ENCODE measurements around the gene CCDC179.

CCDC179 gene

GRCh38 chr11:22832315-22833015, 27.8 kb downstream of the CCDC179 start:
- TF ChIP-seq ISL1 (CRISPR knock-in tag; IDR thresholded peaks at IDR 0.05) (0 out of 2 replicates have a peak, but pooled peaks have one; percentile 18), ESRRG (CRISPR knock-in tag; IDR thresholded peaks at IDR 0.05) (no peak), BACH2 (CRISPR knock-in tag; IDR thresholded peaks at IDR 0.05; ENCODE audit: borderline replicate concordance) (no peak), CSDC2 (CRISPR knock-in tag; IDR thresholded peaks at IDR 0.05) (no peak), CREB5 (CRISPR knock-in tag; IDR thresholded peaks at IDR 0.05; ENCODE audit: low read depth) (no peak), PPARA (CRISPR knock-in tag; IDR thresholded peaks at IDR 0.05; ENCODE audit: borderline replicate concordance) (no peak), TOX (CRISPR knock-in tag; IDR thresholded peaks at IDR 0.05; ENCODE audit: borderline replicate concordance) (no peak), PATZ1 (CRISPR knock-in tag; IDR thresholded peaks at IDR 0.05; ENCODE audit: borderline replicate concordance) (no peak), CSRNP3 (CRISPR knock-in tag; IDR thresholded peaks at IDR 0.05) (no peak)
- ATAC-seq = no peak

GRCh38 chr11:22830082-22830414, 30.2 kb downstream of the CCDC179 start:
- TF ChIP-seq RARB (CRISPR knock-in tag; IDR thresholded peaks at IDR 0.05) = no peak
- no peak; the same call in 1 of the 2 replicates for TF ChIP-seq SNAI2 (CRISPR knock-in tag; IDR thresholded peaks at IDR 0.05)
- TF ChIP-seq GLIS3 (CRISPR knock-in tag; IDR thresholded peaks at IDR 0.05) = no peak
- no peak for TF ChIP-seq CREB5 (CRISPR knock-in tag; IDR thresholded peaks at IDR 0.05; ENCODE audit: low read depth)
- no peak for TF ChIP-seq CSDC2 (CRISPR knock-in tag; IDR thresholded peaks at IDR 0.05)
- no peak for TF ChIP-seq OSR1 (CRISPR knock-in tag; IDR thresholded peaks at IDR 0.05)
- TF ChIP-seq ZC3H10 (CRISPR knock-in tag; IDR thresholded peaks at IDR 0.05) = no peak
- no peak for TF ChIP-seq ISL1 (CRISPR knock-in tag; IDR thresholded peaks at IDR 0.05)
- no peak for TF ChIP-seq TOX (CRISPR knock-in tag; IDR thresholded peaks at IDR 0.05; ENCODE audit: borderline replicate concordance)
- no peak for TF ChIP-seq ESRRG (CRISPR knock-in tag; IDR thresholded peaks at IDR 0.05)
- TF ChIP-seq ZNF70 (CRISPR knock-in tag; IDR thresholded peaks at IDR 0.05) = no peak
- TF ChIP-seq ARNTL (CRISPR knock-in tag; IDR thresholded peaks at IDR 0.05; ENCODE audit: borderline replicate concordance, low read depth) = no peak
- TF ChIP-seq ZNF8 (CRISPR knock-in tag; IDR thresholded peaks at IDR 0.05) = no peak
- ATAC-seq = no peak

GRCh38 chr11:22829231-22830081, 30.8 kb downstream of the CCDC179 start, which contains the start of gene SVIP:
SVIP (minus strand) TSS chr11:22829801; CDS start chr11:22829748, 53 bp downstream.
- ATAC-seq = peak; percentile 95
- TF ChIP-seq CSDC2 (CRISPR knock-in tag; IDR thresholded peaks at IDR 0.05) (0 out of 2 replicates have a peak, but pooled peaks have one; percentile 33), SNAI2 (CRISPR knock-in tag; IDR thresholded peaks at IDR 0.05) (peak; percentile 93), GLIS3 (CRISPR knock-in tag; IDR thresholded peaks at IDR 0.05) (0 out of 2 replicates have a peak, but pooled peaks have one; percentile 37), ESRRG (CRISPR knock-in tag; IDR thresholded peaks at IDR 0.05) (no peak), POU6F1 (CRISPR knock-in tag; IDR thresholded peaks at IDR 0.05; ENCODE audit: borderline replicate concordance, low read depth) (peak; percentile 18; the same call in 1 of the 2 replicates)

Data from SK-N-SH treated with all-trans-retinoic acid at 6 μM for 48 hours (cell line).